SK-N-SH (cell line): ENCODE measurements around the gene NYNRIN. TPM values are rescaled to one million over a fixed set of nuclear protein-coding genes. Genes with fewer than 3 reads are reported as not detected.
"Not testable (repeated sequence)": the region's sequence is repeated elsewhere in the genome, so short reads cannot be mapped to it uniquely, and the experiment has no call there.

Source experiments
- CTCF ChIA-PET: fragments of 300-600, 350-600 bp; formaldehyde crosslinking; extraction: SDS; loops from one replicate; lab custom pipeline; 2021; lab: Yijun Ruan, JAX
- POLR2A ChIA-PET: fragments of 350-600 bp; sonication (Branson Sonifier 250); formaldehyde crosslinking; extraction: SDS; loops from one replicate; lab custom pipeline; 2020; ENCODE audit warnings: antibody characterized with exemption, inconsistent platforms; lab: Yijun Ruan, JAX
- DNase-seq: peaks from one replicate; pipeline ENCODE4 v3.0.0; 2012
- H2AFZ ChIP-seq: fragments of 200-600 bp; sonication (generic); 2 replicates; pipeline ENCODE4 v1.8.1; 2016; ENCODE audit warnings: antibody characterized with exemption, mild to moderate bottlenecking, low read depth
- H3F3A ChIP-seq: fragments of 200-600 bp; sonication (generic); replicated peaks from 2 replicates; pipeline ENCODE3; 2016; ENCODE audit warnings: antibody characterized with exemption, mild to moderate bottlenecking; ENCODE audit not compliant: insufficient read depth
- H3K27ac ChIP-seq, 2 experiments: fragments of 200-500 bp in 1 of 2; fragments of 200-600 bp in 1 of 2; sonication (Bioruptor generic) in 1 of 2; sonication (generic), shearing (Covaris generic) in 1 of 2; 2 replicates each; pipeline versions ENCODE4 v1.5.1 to v1.6.1; 2014 to 2016; ENCODE audit warnings: low read depth in 2 of 2, inconsistent platforms in 1 of 2, low read length in 1 of 2, mild to moderate bottlenecking in 1 of 2, mixed read lengths in 1 of 2
- H3K27me3 ChIP-seq: fragments of 200-600 bp; sonication (generic), shearing (Covaris generic); 2 replicates; pipeline ENCODE4 v1.6.1; 2016; ENCODE audit warnings: mixed run types; ENCODE audit not compliant: insufficient read depth
- H3K36me3 ChIP-seq, 2 experiments: fragments of 200-500 bp in 1 of 2; fragments of 200-600 bp in 1 of 2; sonication (Bioruptor generic) in 1 of 2; sonication (generic) in 1 of 2; replicated peaks in 1 of 2; 2 replicates each; pipeline versions ENCODE3 to v1.5.1; 2014 to 2016; ENCODE audit warnings: low read length in 1 of 2, mild to moderate bottlenecking in 1 of 2; ENCODE audit not compliant: insufficient read depth in 2 of 2, control insufficient read depth in 1 of 2
- H3K4me1 ChIP-seq, 2 experiments: fragments of 200-500 bp in 1 of 2; fragments of 200-600 bp in 1 of 2; sonication (Bioruptor generic) in 1 of 2; sonication (generic), shearing (Covaris generic) in 1 of 2; 2 replicates each; pipeline versions ENCODE4 v1.5.1 to v1.6.1; 2014 to 2016; ENCODE audit warnings: low read depth in 1 of 2, low read length in 1 of 2, mixed run types in 1 of 2; ENCODE audit not compliant: insufficient read depth in 2 of 2, control insufficient read depth in 1 of 2
- H3K4me2 ChIP-seq: fragments of 200-600 bp; sonication (generic), shearing (Covaris generic); 2 replicates; pipeline ENCODE4 v1.6.1; 2017; ENCODE audit warnings: mixed run types
- H3K4me3 ChIP-seq, 2 experiments: fragments of 200-500 bp in 1 of 2; fragments of 200-600 bp in 1 of 2; sonication (Bioruptor generic) in 1 of 2; sonication (generic), shearing (Covaris generic) in 1 of 2; 2 replicates each; pipeline versions ENCODE4 v1.5.1 to v1.8.1; 2014 to 2016; ENCODE audit warnings: low read depth in 2 of 2, inconsistent platforms in 1 of 2, low read length in 1 of 2, mild to moderate bottlenecking in 1 of 2, mixed read lengths in 1 of 2, moderate library complexity in 1 of 2
- H3K79me2 ChIP-seq: fragments of 200-600 bp; sonication (generic); 2 replicates; pipeline ENCODE4 v1.8.1; 2017; ENCODE audit warnings: mild to moderate bottlenecking; ENCODE audit not compliant: insufficient read depth
- H3K9ac ChIP-seq: fragments of 200-600 bp; sonication (generic); 2 replicates; pipeline ENCODE4 v1.6.1; 2017; ENCODE audit warnings: mixed run types
- H3K9me2 ChIP-seq: fragments of 200-600 bp; sonication (generic); 2 replicates; pipeline ENCODE4 v1.6.1; 2017; ENCODE audit warnings: mixed run types
- H3K9me3 ChIP-seq: fragments of 200-600 bp; sonication (generic); 2 replicates; pipeline ENCODE4 v1.6.1; 2017; ENCODE audit warnings: mixed run types, mild to moderate bottlenecking, moderate library complexity
- H4K20me1 ChIP-seq: fragments of 200-600 bp; sonication (generic); 2 replicates; pipeline ENCODE4 v1.6.1; 2017; ENCODE audit warnings: mild to moderate bottlenecking, mixed run types; ENCODE audit not compliant: insufficient read depth
- EP300 ChIP-seq, 2 experiments: IDR thresholded peaks; 2 replicates each; pipeline versions ENCODE4 v1.4.0 to v1.6.1; 2012; ENCODE audit warnings: borderline replicate concordance in 1 of 2, low read depth in 1 of 2, low read length in 1 of 2
- JUND ChIP-seq: IDR thresholded peaks from 2 replicates; pipeline ENCODE4 v1.4.0; 2012
- MEF2A ChIP-seq: IDR thresholded peaks from 2 replicates; pipeline ENCODE4 v1.4.0; 2012; ENCODE audit warnings: low read depth, borderline replicate concordance
- NFIC ChIP-seq: IDR thresholded peaks from 2 replicates; pipeline ENCODE4 v1.4.0; 2012; ENCODE audit warnings: borderline replicate concordance
- NRF1 ChIP-seq: IDR thresholded peaks from 2 replicates; pipeline ENCODE4 v1.6.1; 2012; ENCODE audit warnings: low read depth, mild to moderate bottlenecking, low read length
- RCOR1 ChIP-seq: fragments of 150-350 bp; IDR thresholded peaks from 2 replicates; pipeline ENCODE4 v1.6.1; 2017; ENCODE audit warnings: antibody characterized with exemption, low read length
- RFX5 ChIP-seq: IDR thresholded peaks from 2 replicates; pipeline ENCODE4 v1.6.1; 2012; ENCODE audit warnings: mild to moderate bottlenecking, improper control_type of control experiment, low read length
- RXRA ChIP-seq: IDR thresholded peaks from 2 replicates; pipeline ENCODE4 v1.4.0; 2012; ENCODE audit warnings: low read depth, mild to moderate bottlenecking, borderline replicate concordance
- TAF1 ChIP-seq: IDR thresholded peaks from 2 replicates; pipeline ENCODE4 v1.6.1; 2012; ENCODE audit warnings: low read depth, mild to moderate bottlenecking, low read length, moderate library complexity, borderline replicate concordance
- YY1 ChIP-seq: IDR thresholded peaks from 2 replicates; pipeline ENCODE4 v1.4.0; 2012; ENCODE audit warnings: low read depth, mild to moderate bottlenecking
- WGBS: methylation state at CpG from one replicate; pipeline ENCODE4 v1.1.6; 2017; ENCODE audit warnings: low lambda C conversion rate; 5-methylcytosine and 5-hydroxymethylcytosine counted together
- polyA plus RNA-seq, 3 experiments: library from polyadenylated mRNA; depleted of rRNA; stranded (reverse); fragments of >200 nt; gene quantifications; 2 replicates each; pipeline ENCODE4 v1.2.3, GENCODE V29; 2012
- TF ChIP-seq, protein P1 (sequence below): IDR thresholded peaks from 2 replicates; pipeline ENCODE4 v1.4.0; 2012; ENCODE audit warnings: low read depth, borderline replicate concordance
- TF ChIP-seq, protein P2 (sequence below): IDR thresholded peaks from 2 replicates; pipeline ENCODE4 v1.4.0; 2012; ENCODE audit warnings: low read depth
- TF ChIP-seq, protein P3 (sequence below): fragments of 200-600 bp; sonication (generic); IDR thresholded peaks from 2 replicates; pipeline ENCODE4 v1.6.1; 2017; ENCODE audit warnings: antibody characterized with exemption, mild to moderate bottlenecking, moderate library complexity
- TF ChIP-seq, protein P4 (sequence below): fragments of 150-350 bp; IDR thresholded peaks from 2 replicates; pipeline ENCODE4 v1.6.1; 2016; ENCODE audit warnings: mild to moderate bottlenecking, low read depth, low read length
- TF ChIP-seq, protein P5 (sequence below): IDR thresholded peaks from 2 replicates; pipeline ENCODE4 v1.6.1; 2012; ENCODE audit warnings: mild to moderate bottlenecking, low read depth, low read length, moderate library complexity
- TF ChIP-seq, protein P6 (sequence below): IDR thresholded peaks from 2 replicates; pipeline ENCODE4; 2012

NYNRIN gene
- polyA plus RNA-seq, 1 of the 3 experiments (the other 2 are of a cell fraction): 4.8 TPM

DNA sequence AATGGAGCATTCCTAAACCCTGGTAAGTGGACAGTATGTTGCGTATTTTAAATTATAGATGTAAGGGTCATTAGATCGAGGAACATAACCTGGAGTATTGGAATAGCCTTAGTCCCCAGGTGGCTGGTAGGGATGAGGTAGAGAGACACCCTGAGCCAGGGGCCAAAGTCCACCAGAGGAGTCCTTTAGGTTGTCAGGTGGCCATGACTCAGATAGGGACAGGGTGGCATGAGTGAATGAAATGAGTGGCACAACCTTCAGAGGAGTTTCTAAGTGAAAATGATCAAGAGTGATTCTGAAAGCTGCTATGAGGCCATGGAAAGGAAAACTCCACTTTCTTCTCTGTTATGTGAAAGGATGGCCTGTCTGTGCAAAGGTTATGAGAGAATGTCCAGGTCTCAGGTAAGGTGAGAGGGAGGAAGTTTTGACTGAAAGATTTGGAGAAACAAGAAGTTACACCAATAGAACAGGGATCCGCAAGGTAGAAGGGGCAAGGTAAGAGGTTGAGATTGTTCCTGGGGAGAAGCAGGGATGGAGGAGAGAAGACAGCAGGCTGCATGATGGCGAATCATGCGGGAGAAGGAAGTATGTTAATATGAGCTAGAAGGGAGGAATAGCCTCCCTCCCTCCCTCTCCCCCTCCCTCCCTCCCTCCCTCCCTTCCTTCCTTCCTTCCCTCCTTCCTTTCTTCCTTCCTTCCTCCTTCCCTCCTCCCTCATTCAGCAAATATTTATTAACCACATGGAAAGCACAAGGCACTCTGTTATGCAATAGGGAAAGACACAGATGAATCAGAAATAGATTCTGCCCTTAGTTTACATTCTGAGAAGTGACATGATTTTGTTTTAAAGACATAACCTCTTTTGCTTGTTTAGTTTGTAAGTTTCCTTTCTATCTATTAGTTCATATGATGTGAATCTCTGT is 45.0 kb upstream of the NYNRIN start:
- CTCF ChIA-PET: interaction anchor here (1.3 to 5.0 kb wide), 3 partner anchors 12 to 20 kb away, joined by 4 to 32 read pairs (median 21); partner anchors contain the start of gene ADCY4
- H3K9me3 ChIP-seq: no peaks in the 10 kb centered on the region
- H3K9ac ChIP-seq: no peak overlapping the region
- POLR2A ChIA-PET: no interaction called here
- H3K79me2 ChIP-seq: no peaks in the 10 kb centered on the region
- H3K4me3 ChIP-seq: no peak overlapping the region
- no peaks in the 10 kb centered on the region for H3K9me2 ChIP-seq
- WGBS: 49% methylated on average over 5 of the region's 5 CpGs
- no peak overlapping the region for H3K27ac ChIP-seq
- no peak overlapping the region for H3K4me2 ChIP-seq
- H2AFZ ChIP-seq: no peak overlapping the region
- TF ChIP-seq, protein P1, sequence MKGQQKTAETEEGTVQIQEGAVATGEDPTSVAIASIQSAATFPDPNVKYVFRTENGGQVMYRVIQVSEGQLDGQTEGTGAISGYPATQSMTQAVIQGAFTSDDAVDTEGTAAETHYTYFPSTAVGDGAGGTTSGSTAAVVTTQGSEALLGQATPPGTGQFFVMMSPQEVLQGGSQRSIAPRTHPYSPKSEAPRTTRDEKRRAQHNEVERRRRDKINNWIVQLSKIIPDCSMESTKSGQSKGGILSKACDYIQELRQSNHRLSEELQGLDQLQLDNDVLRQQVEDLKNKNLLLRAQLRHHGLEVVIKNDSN: no peak
- TF ChIP-seq, protein P2, sequence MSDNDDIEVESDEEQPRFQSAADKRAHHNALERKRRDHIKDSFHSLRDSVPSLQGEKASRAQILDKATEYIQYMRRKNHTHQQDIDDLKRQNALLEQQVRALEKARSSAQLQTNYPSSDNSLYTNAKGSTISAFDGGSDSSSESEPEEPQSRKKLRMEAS: no peak
- TF ChIP-seq, protein P3, sequence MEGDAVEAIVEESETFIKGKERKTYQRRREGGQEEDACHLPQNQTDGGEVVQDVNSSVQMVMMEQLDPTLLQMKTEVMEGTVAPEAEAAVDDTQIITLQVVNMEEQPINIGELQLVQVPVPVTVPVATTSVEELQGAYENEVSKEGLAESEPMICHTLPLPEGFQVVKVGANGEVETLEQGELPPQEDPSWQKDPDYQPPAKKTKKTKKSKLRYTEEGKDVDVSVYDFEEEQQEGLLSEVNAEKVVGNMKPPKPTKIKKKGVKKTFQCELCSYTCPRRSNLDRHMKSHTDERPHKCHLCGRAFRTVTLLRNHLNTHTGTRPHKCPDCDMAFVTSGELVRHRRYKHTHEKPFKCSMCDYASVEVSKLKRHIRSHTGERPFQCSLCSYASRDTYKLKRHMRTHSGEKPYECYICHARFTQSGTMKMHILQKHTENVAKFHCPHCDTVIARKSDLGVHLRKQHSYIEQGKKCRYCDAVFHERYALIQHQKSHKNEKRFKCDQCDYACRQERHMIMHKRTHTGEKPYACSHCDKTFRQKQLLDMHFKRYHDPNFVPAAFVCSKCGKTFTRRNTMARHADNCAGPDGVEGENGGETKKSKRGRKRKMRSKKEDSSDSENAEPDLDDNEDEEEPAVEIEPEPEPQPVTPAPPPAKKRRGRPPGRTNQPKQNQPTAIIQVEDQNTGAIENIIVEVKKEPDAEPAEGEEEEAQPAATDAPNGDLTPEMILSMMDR: no peak
- TF ChIP-seq RFX5: no peak
- TF ChIP-seq TAF1: no peak
- no peak for TF ChIP-seq MEF2A
- TF ChIP-seq, protein P4, sequence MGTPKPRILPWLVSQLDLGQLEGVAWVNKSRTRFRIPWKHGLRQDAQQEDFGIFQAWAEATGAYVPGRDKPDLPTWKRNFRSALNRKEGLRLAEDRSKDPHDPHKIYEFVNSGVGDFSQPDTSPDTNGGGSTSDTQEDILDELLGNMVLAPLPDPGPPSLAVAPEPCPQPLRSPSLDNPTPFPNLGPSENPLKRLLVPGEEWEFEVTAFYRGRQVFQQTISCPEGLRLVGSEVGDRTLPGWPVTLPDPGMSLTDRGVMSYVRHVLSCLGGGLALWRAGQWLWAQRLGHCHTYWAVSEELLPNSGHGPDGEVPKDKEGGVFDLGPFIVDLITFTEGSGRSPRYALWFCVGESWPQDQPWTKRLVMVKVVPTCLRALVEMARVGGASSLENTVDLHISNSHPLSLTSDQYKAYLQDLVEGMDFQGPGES: no peak
- TF ChIP-seq NRF1: no peak
- no peak for TF ChIP-seq RCOR1
- TF ChIP-seq, protein P5, sequence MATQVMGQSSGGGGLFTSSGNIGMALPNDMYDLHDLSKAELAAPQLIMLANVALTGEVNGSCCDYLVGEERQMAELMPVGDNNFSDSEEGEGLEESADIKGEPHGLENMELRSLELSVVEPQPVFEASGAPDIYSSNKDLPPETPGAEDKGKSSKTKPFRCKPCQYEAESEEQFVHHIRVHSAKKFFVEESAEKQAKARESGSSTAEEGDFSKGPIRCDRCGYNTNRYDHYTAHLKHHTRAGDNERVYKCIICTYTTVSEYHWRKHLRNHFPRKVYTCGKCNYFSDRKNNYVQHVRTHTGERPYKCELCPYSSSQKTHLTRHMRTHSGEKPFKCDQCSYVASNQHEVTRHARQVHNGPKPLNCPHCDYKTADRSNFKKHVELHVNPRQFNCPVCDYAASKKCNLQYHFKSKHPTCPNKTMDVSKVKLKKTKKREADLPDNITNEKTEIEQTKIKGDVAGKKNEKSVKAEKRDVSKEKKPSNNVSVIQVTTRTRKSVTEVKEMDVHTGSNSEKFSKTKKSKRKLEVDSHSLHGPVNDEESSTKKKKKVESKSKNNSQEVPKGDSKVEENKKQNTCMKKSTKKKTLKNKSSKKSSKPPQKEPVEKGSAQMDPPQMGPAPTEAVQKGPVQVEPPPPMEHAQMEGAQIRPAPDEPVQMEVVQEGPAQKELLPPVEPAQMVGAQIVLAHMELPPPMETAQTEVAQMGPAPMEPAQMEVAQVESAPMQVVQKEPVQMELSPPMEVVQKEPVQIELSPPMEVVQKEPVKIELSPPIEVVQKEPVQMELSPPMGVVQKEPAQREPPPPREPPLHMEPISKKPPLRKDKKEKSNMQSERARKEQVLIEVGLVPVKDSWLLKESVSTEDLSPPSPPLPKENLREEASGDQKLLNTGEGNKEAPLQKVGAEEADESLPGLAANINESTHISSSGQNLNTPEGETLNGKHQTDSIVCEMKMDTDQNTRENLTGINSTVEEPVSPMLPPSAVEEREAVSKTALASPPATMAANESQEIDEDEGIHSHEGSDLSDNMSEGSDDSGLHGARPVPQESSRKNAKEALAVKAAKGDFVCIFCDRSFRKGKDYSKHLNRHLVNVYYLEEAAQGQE: no peak
- TF ChIP-seq JUND: no peak
- TF ChIP-seq EP300 (IDR thresholded peaks at IDR 0.05; ENCODE audit: borderline replicate concordance in 1 of 2, low read depth in 1 of 2, low read length in 1 of 2): no peak
- TF ChIP-seq, protein P6, sequence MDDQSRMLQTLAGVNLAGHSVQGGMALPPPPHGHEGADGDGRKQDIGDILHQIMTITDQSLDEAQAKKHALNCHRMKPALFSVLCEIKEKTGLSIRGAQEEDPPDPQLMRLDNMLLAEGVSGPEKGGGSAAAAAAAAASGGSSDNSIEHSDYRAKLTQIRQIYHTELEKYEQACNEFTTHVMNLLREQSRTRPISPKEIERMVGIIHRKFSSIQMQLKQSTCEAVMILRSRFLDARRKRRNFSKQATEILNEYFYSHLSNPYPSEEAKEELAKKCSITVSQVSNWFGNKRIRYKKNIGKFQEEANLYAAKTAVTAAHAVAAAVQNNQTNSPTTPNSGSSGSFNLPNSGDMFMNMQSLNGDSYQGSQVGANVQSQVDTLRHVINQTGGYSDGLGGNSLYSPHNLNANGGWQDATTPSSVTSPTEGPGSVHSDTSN: no peak
- TF ChIP-seq YY1: no peak
- TF ChIP-seq RXRA: no peak
- no peak for TF ChIP-seq NFIC
- no peaks in the 10 kb centered on the region for H3K36me3 ChIP-seq
- H4K20me1 ChIP-seq: no peaks in the 10 kb centered on the region
- H3F3A ChIP-seq: no peaks in the 10 kb centered on the region
- H3K27me3 ChIP-seq: peaks cover 57% of the 10 kb centered on the region
- DNase-seq: no peak
- H3K4me1 ChIP-seq: no peaks in the 10 kb centered on the region; a peak in 1 of 4 replicates

DNA sequence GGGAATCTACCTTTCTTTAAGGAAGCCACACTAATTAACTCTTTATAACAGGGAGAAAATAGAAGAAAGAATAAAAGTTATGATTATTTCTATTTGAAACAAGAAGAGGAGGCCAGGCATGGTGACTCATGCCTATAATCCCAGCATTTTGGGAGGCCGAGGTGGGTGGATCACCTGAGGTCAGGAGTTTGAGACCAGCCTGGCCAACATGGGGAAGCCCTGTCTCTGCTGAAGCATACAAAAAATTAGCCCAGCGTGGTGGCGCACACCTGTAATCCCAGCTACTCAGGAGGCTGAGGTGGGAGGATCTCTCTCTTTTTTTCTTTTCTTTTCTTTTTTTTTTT is 44.3 kb upstream of the NYNRIN start:
- H4K20me1 ChIP-seq, H3K36me3 ChIP-seq, H3K79me2 ChIP-seq, H3K9ac ChIP-seq, H3K4me3 ChIP-seq, H3K9me2 ChIP-seq, DNase-seq, H3F3A ChIP-seq, H3K4me1 ChIP-seq, H3K27ac ChIP-seq, H3K9me3 ChIP-seq, H3K4me2 ChIP-seq, H2AFZ ChIP-seq, POLR2A ChIA-PET: not testable (repeated sequence)
- CTCF ChIA-PET: interaction anchor here (1.3 to 3.5 kb wide), 2 partner anchors 12 to 21 kb away, joined by 4 to 21 read pairs; no protein-coding TSS in a partner anchor
- WGBS: 57% methylated on average over 3 of the region's 3 CpGs
- H3K27me3 ChIP-seq: peaks cover 54% of the 10 kb centered on the region
